GM21737 (cell line): ENCODE results near the gene RPRM.
"Not testable (repeated sequence)": the region's sequence is repeated elsewhere in the genome, so short reads cannot be mapped to it uniquely, and the experiment has no call there.

Experiments used
- ATAC-seq: cut with Tn5 transposase; IDR thresholded peaks from one replicate; pipeline ENCODE4 v1.9.1; 2021; ENCODE audit warnings: mild to moderate bottlenecking, moderate library complexity; ENCODE audit not compliant: unreplicated experiment

Gene RPRM

GRCh38 chr2:153461453-153461852 lies 17.1 kb downstream of the RPRM start:
- ATAC-seq, result no peak

GRCh38 chr2:153455861-153456260 lies 22.7 kb downstream of the RPRM start:
- no peak for ATAC-seq

DNA sequence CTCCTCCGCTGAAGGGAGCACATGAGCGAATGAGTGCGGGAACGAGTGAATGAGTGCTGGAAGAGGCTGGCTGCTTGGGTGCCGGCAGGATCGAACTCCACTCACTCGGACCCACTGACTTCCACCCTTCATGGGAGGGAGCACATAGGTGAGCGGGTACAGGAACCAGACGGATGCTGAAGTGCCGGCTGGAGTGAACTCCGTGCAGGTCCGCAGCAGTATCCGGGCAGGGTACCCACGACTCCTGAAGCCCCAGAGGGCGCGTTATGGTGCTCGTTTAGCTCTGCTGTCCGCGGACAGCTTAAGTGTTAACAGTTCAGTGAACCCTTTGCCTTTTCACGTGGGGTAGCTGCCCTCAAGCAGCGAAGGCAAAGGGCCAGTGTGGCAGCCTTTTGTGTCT lies 23.2 kb downstream of the RPRM start:
- no peak for ATAC-seq

DNA sequence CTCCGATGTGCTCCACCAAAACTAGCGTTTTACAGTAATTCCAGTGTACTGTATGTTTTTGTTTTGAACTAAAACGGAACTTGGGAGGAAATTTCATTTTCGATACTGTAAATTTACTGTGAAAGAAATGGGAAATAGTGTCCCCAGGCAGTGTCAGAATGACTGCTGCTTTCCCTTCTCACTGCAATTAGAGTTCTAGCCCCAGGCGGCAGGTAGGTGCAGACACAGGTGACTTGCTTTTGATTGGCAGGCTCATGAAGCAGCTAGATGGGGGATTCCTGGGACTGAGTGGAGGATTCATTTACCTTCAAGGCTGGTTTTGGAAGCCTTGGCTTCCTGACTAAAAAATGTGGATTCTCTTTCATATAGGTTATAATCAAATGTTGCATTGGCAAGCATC lies 27.0 kb downstream of the RPRM start:
- ATAC-seq, result no peak

- no peak for ATAC-seq
These were observed 35.5 kb downstream of the RPRM start for GRCh38 chr2:153443106-153443505.

DNA sequence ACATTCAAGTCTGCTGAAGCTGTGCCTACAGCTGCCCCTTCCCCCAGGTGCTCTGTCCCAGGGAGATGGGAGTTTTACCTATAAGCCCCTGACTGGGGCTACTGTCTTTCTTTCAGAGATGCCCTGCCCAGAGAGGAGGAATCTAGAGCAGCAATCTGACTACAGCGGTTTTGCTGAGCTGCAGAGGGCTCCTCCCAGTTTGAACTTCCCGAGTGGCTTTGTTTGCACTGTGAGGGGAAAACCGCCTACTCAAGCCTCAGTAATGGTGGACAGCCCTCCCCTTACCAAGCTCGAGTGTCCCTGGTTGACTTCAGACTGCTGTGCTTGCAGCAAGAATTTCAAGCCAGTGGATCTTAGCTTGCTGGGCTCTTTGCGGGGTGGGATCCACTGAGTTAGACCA lies 35.9 kb downstream of the RPRM start:
- ATAC-seq, result not testable (repeated sequence)

GRCh38 chr2:153440090-153440489 lies 38.5 kb downstream of the RPRM start:
- not testable (repeated sequence) for ATAC-seq

GRCh38 chr2:153433403-153433802 lies 45.2 kb downstream of the RPRM start:
- ATAC-seq, result no peak

DNA sequence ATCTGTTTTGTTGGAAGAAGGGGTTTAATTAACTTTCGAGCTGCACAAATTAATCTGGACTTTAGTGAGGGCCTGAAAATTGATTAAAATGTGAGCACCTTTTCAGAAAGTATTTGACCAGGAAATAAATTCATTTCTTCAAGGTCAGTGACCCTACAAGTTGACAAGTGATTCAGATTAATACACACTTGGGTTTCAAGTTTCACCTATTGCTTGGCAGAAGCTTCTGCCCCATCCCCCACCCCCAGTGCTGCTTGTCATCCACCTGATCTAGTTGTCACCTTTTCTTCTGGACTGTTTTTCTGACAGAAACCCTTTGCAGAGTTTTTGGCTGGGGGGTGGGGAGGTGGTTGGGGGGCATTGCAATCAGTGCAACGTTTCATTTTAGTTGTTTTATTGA lies 46.2 kb downstream of the RPRM start:
- no peak for ATAC-seq

DNA sequence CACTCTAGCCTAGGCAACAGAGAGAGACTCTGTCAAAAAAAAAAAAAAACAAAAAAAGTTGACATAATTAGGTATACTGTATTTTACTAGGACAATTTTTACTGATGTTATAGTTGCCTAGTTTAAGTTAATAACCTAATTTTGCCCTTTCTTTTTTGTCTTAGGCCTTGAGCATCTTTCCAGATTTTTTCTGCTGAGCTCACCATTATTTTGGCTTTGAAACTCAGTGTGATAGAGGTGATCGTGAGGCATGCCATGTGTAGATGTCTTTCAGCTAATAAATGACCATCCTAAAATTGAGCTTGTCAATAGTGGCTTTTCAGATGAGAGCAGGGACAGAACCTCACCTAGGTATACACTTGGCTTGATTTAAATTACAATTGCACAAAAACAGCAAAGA lies 47.4 kb downstream of the RPRM start:
- no peak for ATAC-seq
